Activated CD8-positive, alpha-beta memory T cell treated with anti-CD3 and anti-CD28 coated beads for 1 hour (primary cell): ENCODE measurements around the gene GIN1.
"Not testable (repeated sequence)": the region's sequence is repeated elsewhere in the genome, so short reads cannot be mapped to it uniquely, and the experiment has no call there.

ENCODE experiments used
- DNase-seq, 2 donors: peaks; one replicate each; pipeline ENCODE4 v3.0.0-alpha.2; 2020; ENCODE audit warnings: low read depth in 1 of 2; ENCODE audit errors: extremely low read depth in 1 of 2

The GIN1 gene, protein sequence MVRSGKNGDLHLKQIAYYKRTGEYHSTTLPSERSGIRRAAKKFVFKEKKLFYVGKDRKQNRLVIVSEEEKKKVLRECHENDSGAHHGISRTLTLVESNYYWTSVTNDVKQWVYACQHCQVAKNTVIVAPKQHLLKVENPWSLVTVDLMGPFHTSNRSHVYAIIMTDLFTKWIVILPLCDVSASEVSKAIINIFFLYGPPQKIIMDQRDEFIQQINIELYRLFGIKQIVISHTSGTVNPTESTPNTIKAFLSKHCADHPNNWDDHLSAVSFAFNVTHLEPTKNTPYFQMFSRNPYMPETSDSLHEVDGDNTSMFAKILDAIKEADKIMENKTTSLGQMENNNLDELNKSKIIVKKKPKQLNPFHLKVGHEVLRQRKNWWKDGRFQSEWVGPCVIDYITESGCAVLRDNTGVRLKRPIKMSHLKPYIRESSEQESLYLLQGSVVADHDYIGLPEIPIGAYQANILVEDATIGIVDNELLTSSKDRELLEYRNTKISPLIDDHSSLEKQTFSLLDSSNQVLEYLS

GRCh38 chr5:103119765-103120606, at the start of gene GIN1, which contains the start of gene PPIP5K2:
Gene GIN1 (minus strand): TSS chr5:103120138. CDS start chr5:103108707, 11,431 bp downstream.
Gene PPIP5K2 (plus strand): TSS chr5:103120301. CDS start chr5:103129590, 9,289 bp downstream.
- DNase-seq, result peak; percentile 92

GRCh38 chr5:103166706-103167105, 46.8 kb upstream of the GIN1 start:
- no peak for DNase-seq

GRCh38 chr5:103151156-103151555, 31.2 kb upstream of the GIN1 start:
- no peak for DNase-seq

DNA sequence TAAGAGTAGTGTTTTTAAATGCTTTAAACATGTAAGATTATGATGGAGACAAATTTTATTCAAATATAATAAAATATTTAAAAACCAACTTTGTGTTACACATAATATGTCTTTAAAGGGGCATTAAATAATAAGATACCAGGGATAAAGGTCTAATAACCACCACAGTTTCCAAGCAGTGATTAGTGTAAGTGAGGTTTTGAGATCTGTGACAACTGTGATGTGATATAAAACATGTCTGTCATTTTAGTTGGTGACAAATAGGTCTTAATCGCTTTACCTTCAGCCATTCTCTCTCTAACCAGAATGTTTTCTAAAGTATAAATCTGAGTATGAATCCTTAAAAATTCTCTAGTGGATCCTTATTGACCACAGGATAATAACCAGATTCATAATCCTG, 28.3 kb upstream of the GIN1 start:
- DNase-seq, result no peak

DNA sequence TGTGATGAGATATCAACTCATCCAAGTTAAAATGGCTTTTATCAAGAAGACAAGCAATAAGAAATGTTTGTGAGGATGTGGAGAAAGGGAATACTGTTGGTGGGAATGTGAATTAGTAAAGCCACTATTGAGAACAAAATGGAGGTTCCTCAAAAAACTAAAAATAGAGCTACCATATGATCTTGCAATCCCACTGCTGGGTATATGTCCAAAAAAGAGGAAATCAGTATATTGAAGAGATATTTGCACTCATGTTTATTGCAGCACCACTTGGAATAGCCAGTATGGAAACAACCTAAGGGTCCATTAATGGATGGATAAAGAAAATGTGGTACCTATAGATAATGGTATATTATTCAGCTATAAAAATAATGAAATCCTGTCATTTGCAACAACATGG, 25.3 kb upstream of the GIN1 start:
- no peak for DNase-seq

DNA sequence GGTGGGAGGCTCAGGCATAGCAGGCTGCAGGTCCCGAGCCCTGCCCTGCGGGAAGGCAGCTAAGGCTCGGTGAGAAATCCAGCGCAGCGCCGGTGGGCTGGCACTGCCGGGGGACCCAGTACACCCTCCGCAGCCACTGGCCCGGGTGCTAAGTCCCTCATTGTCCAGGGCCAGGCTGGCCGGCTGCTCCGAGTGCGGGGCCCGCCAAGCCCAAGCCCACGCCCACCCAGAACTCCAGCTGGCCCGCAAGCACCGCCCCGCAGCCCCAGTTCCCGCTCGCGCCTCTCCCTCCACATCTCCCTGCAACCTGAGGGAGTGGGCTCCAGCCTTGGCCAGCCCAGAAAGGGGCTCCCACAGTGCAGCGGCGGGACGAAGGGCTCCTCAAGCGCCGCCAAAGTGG, 22.2 kb upstream of the GIN1 start:
- DNase-seq, result not testable (repeated sequence)

DNA sequence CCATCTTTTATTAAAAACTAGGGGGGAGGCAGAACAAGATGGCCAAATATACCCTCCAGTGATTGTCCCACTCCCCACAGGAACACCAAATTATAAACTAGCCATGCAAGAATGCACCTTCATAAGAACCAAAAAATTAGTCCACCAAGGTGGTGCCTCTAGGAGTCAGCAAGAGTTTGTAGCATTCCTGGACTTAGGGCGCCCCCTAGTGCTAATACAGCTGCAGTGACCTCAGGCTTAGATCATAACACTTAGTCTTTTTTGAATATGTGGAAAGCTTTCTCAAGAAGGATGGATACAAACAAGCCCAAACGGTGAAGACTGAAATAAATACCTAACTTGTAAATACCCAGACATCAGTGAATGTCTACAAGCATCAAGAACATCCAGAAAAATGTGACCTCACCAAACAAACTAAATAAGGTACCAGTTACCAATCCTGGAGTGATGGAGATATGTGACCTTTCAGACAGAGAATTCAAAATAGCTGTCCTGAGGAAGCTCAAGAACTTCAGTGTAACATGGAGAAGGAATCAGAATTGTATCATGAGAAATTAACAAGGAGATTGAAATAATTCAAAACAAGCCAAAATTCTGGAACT, 19.4 kb upstream of the GIN1 start:
- DNase-seq, result peak; percentile 54 to 69

GRCh38 chr5:103138202-103138690, 18.3 kb upstream of the GIN1 start:
- no peak for DNase-seq

DNA sequence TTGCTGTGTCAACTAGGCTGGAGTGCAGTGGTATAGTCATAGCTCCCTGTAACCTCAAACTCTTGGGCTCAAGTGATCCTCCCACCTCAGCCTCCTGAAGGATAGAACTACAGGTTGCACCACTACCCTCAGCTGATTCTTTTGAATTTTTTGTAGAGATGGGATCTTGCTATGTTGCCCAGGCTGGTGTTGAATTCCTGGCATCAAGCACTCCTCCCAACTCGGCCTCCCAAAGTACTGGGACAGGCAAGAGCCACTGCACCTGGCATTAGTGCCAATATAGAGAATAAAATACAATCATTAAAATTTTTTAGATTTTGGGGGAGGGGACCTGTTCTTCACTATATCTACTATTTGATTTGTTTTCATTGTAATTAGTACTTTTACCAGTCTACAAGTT, 15.5 kb upstream of the GIN1 start:
- DNase-seq, result no peak

GRCh38 chr5:103133231-103133630, 13.3 kb upstream of the GIN1 start:
- DNase-seq, result no peak

DNA sequence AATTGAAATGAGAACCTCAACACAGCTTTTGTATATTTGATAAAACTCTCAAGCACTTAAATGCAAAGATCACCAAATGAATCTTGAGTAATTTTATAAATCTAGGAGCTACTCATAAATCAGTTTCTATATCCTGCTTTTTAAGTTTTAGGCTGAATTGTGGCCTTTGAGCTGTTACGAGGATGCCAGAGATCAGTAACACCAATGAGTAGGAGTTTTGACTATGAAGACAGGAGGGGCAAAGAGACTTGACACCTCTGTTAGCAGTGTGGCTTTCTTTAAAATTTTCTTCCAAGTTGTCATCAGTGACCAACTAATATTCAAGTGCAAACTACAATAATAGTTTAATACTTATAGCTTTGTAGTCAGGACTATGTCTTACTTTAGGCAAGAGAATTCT, 12.7 kb upstream of the GIN1 start:
- no peak for DNase-seq

- DNase-seq, result no peak
Observed at GRCh38 chr5:103128202-103128601, 8.3 kb upstream of the GIN1 start.

DNA sequence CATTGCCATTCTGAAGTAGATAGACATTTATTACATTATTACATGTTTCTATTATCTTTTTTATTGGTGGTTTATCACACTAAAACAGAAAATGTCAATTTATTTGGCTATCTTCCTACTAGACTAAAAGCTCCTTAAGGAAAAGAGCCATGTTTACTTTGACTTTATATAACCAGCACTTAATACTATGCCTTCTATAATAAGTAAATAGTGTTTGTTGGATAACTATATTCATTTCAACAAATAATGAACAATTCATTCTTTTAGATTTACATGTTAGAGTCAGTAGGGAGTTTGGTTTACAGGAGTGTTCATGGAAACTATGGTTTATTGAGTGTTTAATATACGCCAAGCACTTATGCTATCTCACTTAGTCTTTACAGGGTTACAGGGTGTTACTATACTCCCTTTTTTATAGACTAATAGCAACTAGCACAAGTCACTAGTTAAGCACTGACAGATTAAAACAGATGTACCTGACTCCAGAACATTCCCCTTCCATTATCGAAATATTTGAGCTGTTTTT, 7.4 kb upstream of the GIN1 start:
- no peak for DNase-seq

DNA sequence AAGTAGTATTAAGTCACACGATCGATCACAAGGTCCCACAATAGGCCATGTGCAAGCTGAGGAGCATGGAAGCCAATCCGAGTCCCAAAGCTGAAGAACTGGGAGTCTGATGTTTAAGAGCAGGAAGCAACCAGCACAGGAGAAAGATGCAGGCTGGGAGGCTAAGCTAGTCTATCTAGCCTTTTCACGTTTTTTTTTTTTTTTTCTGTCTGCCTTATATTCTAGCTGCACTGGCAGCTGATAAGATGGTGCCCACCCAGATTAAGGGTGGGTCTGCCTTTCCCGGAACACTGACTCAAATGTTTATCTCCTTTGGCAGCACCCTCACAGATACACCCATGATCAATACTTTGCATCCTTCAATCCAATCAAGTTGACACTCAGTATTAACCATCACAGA, 6.6 kb upstream of the GIN1 start:
- no peak for DNase-seq

DNA sequence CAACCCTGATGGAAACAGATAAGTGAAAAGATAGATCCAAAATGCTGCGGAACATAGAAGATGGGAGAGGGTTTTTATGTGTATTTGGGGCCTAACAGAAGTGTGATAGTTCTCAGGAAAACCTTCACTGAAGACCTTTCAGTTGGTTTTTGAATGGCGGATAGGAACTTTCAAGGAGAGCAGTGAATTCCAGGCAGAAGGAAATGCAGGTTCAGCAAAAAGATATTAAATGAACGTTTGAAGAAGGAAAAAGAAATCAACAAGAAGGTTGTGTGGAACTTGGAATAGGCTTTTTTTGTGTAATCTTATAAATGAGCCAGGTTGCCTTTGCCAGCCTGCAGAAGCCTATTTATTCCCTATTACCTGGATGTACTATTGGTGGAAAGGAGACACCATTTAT, 2.3 kb upstream of the GIN1 start:
- no peak for DNase-seq

DNA sequence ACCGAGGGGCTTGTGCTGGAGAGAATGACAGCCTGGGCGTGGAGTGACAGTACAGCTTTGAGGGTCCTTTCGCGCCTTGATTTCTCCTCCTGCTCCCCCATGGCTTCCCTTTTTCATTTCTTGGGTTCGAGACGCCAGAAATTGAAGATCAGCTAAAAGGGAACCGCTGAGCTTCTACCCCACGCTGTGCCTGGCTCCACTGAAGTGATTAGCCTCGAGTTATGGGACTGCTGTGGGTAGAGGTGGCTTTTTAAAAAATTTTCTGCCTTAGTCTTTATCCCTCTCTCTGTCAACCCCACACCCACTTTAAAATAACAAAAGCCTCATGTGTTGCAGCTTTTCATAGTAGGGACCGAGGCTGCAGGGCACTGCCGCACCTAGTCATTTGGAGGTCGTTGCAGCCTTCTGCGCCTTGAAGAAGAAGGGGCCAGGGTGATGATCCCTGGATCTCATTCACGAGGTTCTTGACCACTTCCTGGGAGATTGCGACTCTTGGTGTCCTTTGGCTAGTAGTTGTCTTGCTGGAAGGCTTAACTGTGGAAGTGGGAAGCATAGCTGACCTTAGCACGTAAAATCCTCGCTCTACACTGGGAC, 766 bp upstream of the GIN1 start:
- DNase-seq, result no peak

DNA sequence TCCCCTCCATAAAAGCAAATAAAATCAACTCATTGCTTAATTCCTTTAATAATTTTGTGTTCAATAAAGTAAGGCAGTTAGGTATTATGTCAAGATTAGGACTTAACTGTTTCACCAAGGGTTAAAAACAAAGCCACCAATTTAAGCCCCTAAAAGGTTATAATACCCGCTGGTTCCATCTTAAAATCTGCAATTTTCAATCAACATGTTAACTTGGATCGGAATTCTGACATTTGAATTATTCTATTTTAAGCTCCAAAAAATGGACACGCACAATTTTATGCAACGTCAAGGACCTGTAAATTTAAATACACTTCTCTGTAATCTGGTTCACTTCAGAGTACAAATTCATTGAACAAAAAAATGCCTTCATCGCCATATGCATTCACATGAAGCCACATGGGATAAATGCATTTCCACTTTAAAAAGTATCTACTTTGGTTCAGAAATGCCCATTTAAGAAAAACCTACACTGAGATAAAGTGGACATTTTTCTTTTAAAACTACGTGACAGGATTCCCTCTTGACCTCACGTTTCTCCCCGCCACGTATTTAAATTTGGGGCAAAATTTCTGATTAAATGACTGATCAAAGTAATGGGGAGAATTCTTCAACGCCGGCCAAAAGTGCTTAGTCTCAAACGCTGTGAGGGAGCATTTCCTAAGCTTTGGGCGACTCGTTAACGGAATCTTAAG, 721 bp downstream of the GIN1 start:
- no peak for DNase-seq

- no peak for DNase-seq
Observed at GRCh38 chr5:103117471-103117991, 2.4 kb downstream of the GIN1 start.

GRCh38 chr5:103114440-103114839, 5.5 kb downstream of the GIN1 start:
- DNase-seq, result no peak

GRCh38 chr5:103112910-103113309, 7.0 kb downstream of the GIN1 start:
- DNase-seq, result no peak
